Thyroid gland (tissue), 4 donors: Measurements from ENCODE around the gene CYP2B6. TPM values are rescaled to one million over a fixed set of nuclear protein-coding genes. Genes with fewer than 3 reads are reported as not detected.
"Not testable (repeated sequence)": the region's sequence is repeated elsewhere in the genome, so short reads cannot be mapped to it uniquely, and the experiment has no call there.

Source experiments
- DNase-seq, 2 donors: peaks; one replicate each; pipeline ENCODE4 v3.0.0-alpha.2; 2019
- H3K27ac ChIP-seq, 3 donors: fragments of 200-600 bp; sonication (generic); 1 replicate in 2 of 3; 2 replicates in 1 of 3; pipeline ENCODE4 v1.5.1; 2016 to 2019; ENCODE audit warnings: mild to moderate bottlenecking in 1 of 3, moderate library complexity in 1 of 3
- H3K27me3 ChIP-seq: fragments of 200-600 bp; sonication (generic); one replicate; pipeline ENCODE4 v1.5.1; 2019
- H3K36me3 ChIP-seq, 2 donors: fragments of 200-600 bp; sonication (generic); one replicate each; pipeline ENCODE4 v1.5.1; 2016 to 2019
- H3K4me1 ChIP-seq, 2 donors: fragments of 200-600 bp; sonication (generic); one replicate each; pipeline ENCODE4 v1.5.1; 2017 to 2019
- H3K4me3 ChIP-seq, 3 donors: fragments of 200-600 bp; sonication (generic); replicated peaks in 1 of 3; 1 replicate in 2 of 3; 2 replicates in 1 of 3; pipeline ENCODE4 v1.5.1; 2016; ENCODE audit warnings: mild to moderate bottlenecking in 1 of 3
- H3K9me3 ChIP-seq: fragments of 200-600 bp; sonication (generic); one replicate; pipeline ENCODE4 v1.5.1; 2017
- CTCF ChIP-seq, 6 experiments: fragments of 200-600 bp in 3 of 6; fragments of 450-650 bp in 3 of 6; sonication (generic) in 3 of 6; IDR thresholded peaks; one replicate each; pipeline ENCODE4 v1.5.1; 2016 to 2019; ENCODE audit warnings: antibody characterized with exemption in 6 of 6, mild to moderate bottlenecking in 2 of 6, inconsistent platforms in 1 of 6, moderate library complexity in 1 of 6
- POLR2A ChIP-seq, 2 donors: fragments of 450-650 bp; IDR thresholded peaks; one replicate each; pipeline ENCODE4 v1.6.1; 2017; ENCODE audit warnings: antibody characterized with exemption in 2 of 2, mild to moderate bottlenecking in 2 of 2, moderate library complexity in 1 of 2
- WGBS, 2 donors: methylation state at CpG; one replicate each; pipeline ENCODE4 v1.1.5; 2017; 5-methylcytosine and 5-hydroxymethylcytosine counted together
- intact Hi-C: fragments of 100-400 bp; cut with DNase I; formaldehyde crosslinking; loops from one replicate; pipeline ENCODE4 v1.15.1; 2023
- total RNA-seq, 4 donors: library from RNA; depleted of rRNA; stranded (reverse); fragments of >200 nt; gene quantifications; one replicate each; pipeline ENCODE4 v1.2.3, GENCODE V29; 2016

CYP2B6 gene
- total RNA-seq, 4 donors from 2014 or later: not detected

GRCh38 chr19:41029524-41030432, 38.7 kb downstream of the CYP2B6 start:
- Histone ChIP-seq H3K27ac (no peak overlapping the region), H3K4me3 (no peak overlapping the region), H3K27me3 (no peaks in the 10 kb centered on the region), H3K9me3 (no peaks in the 10 kb centered on the region), H3K36me3 (no peaks in the 10 kb centered on the region), H3K4me1 (no peaks in the 10 kb centered on the region)
- TF ChIP-seq POLR2A (IDR thresholded peaks at IDR 0.05) (no peak), CTCF (IDR thresholded peaks at IDR 0.05) (no peak)
- no peak for DNase-seq
- intact Hi-C loops: no loop called here
- 63 to 80% methylated on average over 4 of the region's 4 CpGs for WGBS, 2 donors

- Histone ChIP-seq H3K4me3 (no peak overlapping the region), H3K27ac (no peak overlapping the region), H3K27me3 (no peaks in the 10 kb centered on the region), H3K9me3 (no peaks in the 10 kb centered on the region), H3K4me1 (no peaks in the 10 kb centered on the region), H3K36me3 (no peaks in the 10 kb centered on the region)
- TF ChIP-seq POLR2A (IDR thresholded peaks at IDR 0.05) (no peak), CTCF (IDR thresholded peaks at IDR 0.05) (no peak)
- intact Hi-C loops: no loop called here
- no peak for DNase-seq
- 51 to 57% methylated on average over 6 of the region's 6 CpGs for WGBS, 2 donors
These were observed 39.6 kb downstream of the CYP2B6 start for GRCh38 chr19:41030651-41031050.

- intact Hi-C loops: no loop called here
- DNase-seq: no peak
- Histone ChIP-seq H3K4me3 (no peak overlapping the region), H3K4me1 (no peaks in the 10 kb centered on the region), H3K9me3 (no peaks in the 10 kb centered on the region), H3K27me3 (no peaks in the 10 kb centered on the region), H3K36me3 (no peaks in the 10 kb centered on the region), H3K27ac (no peak overlapping the region)
- WGBS, 2 donors: 1 to 80% methylated on average over 2 of the region's 2 CpGs
- TF ChIP-seq CTCF (IDR thresholded peaks at IDR 0.05) (no peak), POLR2A (IDR thresholded peaks at IDR 0.05) (no peak)
These were observed 40.8 kb downstream of the CYP2B6 start for GRCh38 chr19:41031916-41032315.

- intact Hi-C loops, H3K27me3 ChIP-seq, H3K27ac ChIP-seq, H3K4me3 ChIP-seq, H3K4me1 ChIP-seq, H3K36me3 ChIP-seq, H3K9me3 ChIP-seq, DNase-seq: not testable (repeated sequence)
- 57 to 62% methylated on average over 7 of the region's 7 CpGs for WGBS, 2 donors
These were observed 42.2 kb downstream of the CYP2B6 start for GRCh38 chr19:41033324-41033723.

GRCh38 chr19:41039806-41040205, 48.7 kb downstream of the CYP2B6 start:
- Histone ChIP-seq H3K27ac (no peak overlapping the region), H3K27me3 (no peaks in the 10 kb centered on the region), H3K4me3 (no peak overlapping the region), H3K4me1 (no peaks in the 10 kb centered on the region), H3K36me3 (no peaks in the 10 kb centered on the region), H3K9me3 (no peaks in the 10 kb centered on the region)
- TF ChIP-seq POLR2A (IDR thresholded peaks at IDR 0.05) (no peak), CTCF (IDR thresholded peaks at IDR 0.05) (no peak)
- DNase-seq: no peak
- WGBS, 2 donors: 82 to 84% methylated on average over 1 of the region's 1 CpG
- intact Hi-C loops: no loop called here

GRCh38 chr19:41045095-41045494, 54.0 kb downstream of the CYP2B6 start:
- WGBS, 2 donors: 83 to 85% methylated on average over 1 of the region's 1 CpG
- intact Hi-C loops, H3K4me3 ChIP-seq, H3K4me1 ChIP-seq, H3K27ac ChIP-seq, H3K27me3 ChIP-seq, H3K36me3 ChIP-seq, DNase-seq, H3K9me3 ChIP-seq: not testable (repeated sequence)
